Urothelium cell line (cell line): ENCODE results near the gene MKNK2.
"Not testable (repeated sequence)": the region's sequence is repeated elsewhere in the genome, so short reads cannot be mapped to it uniquely, and the experiment has no call there.

Source experiments
- DNase-seq: peaks from one replicate; pipeline ENCODE4 v3.0.0; 2011; ENCODE audit warnings: low spot score, mixed read lengths
- FAIRE-seq: peaks from 2 replicates; lab custom pipeline; 2011; peaks lifted over from hg19 to GRCh38; lab: Jason Lieb, UNC

The MKNK2 gene

DNA sequence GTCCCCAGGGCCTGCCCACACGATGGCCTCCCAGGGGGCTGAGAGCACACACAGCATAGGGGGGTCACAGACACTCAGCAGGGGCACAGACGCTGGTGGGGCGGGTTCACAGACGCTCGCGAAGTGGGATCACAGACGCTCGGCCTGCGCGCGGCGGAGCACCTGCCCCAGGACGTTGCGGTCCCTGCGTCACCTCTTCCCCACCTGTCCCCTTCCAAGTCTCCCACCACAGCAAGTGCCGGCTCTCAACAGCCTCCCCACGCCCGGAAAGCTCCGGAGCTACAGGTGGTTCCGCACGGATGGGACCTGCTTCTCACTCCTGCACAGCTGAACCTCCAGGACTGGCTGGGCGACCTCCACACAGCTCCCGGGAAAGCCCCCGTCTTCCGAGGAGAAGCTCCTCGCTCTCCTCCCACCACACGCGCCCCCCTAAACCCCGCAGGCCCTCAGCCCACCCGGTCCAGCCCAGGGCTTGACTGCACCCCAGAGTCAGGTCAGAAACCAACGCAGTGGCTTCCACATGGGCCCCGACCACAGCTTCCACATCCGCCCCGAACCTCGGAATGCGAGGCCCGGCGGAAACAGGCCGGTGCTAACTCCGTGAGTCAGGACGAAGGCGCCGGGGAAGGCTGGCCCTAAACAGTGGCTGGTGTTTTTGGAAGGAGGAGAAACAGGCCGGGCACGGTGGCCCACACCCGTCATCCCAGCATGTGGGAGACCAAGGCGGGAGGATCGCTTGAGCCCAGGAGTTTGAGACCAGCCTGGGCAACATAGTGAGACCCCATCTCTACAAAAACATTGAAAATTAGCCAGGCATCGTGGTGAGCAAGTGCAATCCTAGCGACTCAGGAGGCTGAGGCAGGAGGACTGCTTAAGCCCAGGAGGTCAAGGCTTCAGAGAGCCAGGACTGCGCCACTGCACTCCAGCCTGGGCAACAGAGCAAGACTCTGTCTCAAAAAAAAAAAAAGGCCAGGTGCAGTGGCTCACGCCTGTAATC is 52.0 kb downstream of the MKNK2 start:
- no peak for DNase-seq
- no peak for FAIRE-seq

GRCh38 chr19:1997353-1998233 is 53.5 kb downstream of the MKNK2 start:
- no peak for DNase-seq
- no peak for FAIRE-seq

DNA sequence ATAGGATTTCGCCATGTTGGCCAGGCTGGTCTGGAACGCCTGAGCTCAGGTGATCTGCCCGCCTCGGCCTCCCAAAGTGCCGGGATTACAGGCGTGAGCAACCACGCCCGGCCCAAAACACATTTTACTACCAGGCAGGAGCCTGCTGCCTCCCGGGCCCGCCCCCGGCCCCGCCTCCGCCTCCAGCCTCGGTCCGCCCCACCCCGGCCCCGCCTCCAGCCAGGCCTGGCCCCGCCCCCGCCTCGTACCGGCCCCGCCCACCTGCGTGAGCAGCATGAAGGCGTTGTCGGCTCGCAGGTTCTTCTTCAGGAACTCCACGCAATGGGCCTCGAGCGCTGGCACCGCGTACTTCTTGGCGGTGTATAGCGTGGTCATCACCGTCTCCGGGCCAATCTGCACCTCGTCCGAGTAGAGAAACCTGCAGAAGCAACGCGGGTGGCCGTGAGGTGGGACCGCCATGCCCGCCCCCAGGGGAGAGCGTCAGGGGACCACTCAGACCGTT is 58.2 kb downstream of the MKNK2 start:
- DNase-seq: no peak
- no peak for FAIRE-seq

- FAIRE-seq (no peak), DNase-seq (no peak)
These were observed 59.8 kb downstream of the MKNK2 start for GRCh38 chr19:1991018-1991913.

GRCh38 chr19:1990230-1991017 is 60.6 kb downstream of the MKNK2 start:
- DNase-seq: no peak
- no peak for FAIRE-seq

- DNase-seq: no peak
- no peak for FAIRE-seq
These were observed 61.4 kb downstream of the MKNK2 start for GRCh38 chr19:1989513-1990229.

- DNase-seq, FAIRE-seq: not testable (repeated sequence)
These were observed 62.6 kb downstream of the MKNK2 start for GRCh38 chr19:1988464-1988863.
